ENCODE measurements around the gene C1QTNF3. TPM values are rescaled to one million over a fixed set of nuclear protein-coding genes. Genes with fewer than 3 reads are reported as not detected.
A peak's percentile ranks its signal among the peaks of the same experiment; 100 is the strongest.
"Not testable (repeated sequence)": the region's sequence is repeated elsewhere in the genome, so short reads cannot be mapped to it uniquely, and the experiment has no call there.

Gene C1QTNF3
- total and polyA plus RNA-seq, 11 donors = 0.20 to 11.6 (median 0.93) TPM

DNA sequence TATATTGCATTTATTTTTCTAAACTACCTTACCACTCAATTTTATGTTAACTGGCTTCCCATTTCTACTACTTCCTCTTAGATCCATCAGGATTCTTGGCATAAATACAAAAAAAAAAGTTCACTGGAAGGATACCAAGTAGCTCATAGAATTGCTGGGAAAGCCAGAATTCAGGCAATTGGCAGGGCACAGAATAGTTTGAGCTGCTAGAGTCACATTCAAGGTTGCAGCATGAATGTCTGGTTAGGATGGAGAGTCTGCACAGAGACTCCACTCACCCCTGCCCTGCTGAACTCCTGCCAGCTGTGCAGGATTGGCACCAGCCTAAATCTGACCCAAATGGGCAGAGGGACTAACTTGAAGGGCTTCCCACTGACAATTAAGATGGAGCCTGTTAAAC, 30.2 kb downstream of the C1QTNF3 start:
- Histone ChIP-seq H3K36me3 (no peaks in the 10 kb centered on the region), H3K4me3 (no peak overlapping the region), H3K4me1 (peaks cover 0 to 12% (median 4%) of the 10 kb centered on the region in 12 donors), H3K9me3 (no peaks in the 10 kb centered on the region), H3K27me3 (no peaks in the 10 kb centered on the region), H3K27ac (no peak overlapping the region)
- ATAC-seq = no peak
- TF ChIP-seq CTCF (IDR thresholded peaks at IDR 0.05) = no peak
- no peak for TF ChIP-seq POLR2A (IDR thresholded peaks at IDR 0.05)
- DNase-seq = no peak
- intact Hi-C loops (cut with DNase I) = no loop called here

GRCh38 chr5:34011536-34011935, 31.5 kb downstream of the C1QTNF3 start:
- Histone ChIP-seq H3K27ac (no peak overlapping the region), H3K27me3 (no peaks in the 10 kb centered on the region), H3K9me3 (no peaks in the 10 kb centered on the region), H3K4me1 (peaks cover 0 to 19% (median 12%) of the 10 kb centered on the region in 12 donors), H3K36me3 (no peaks in the 10 kb centered on the region), H3K4me3 (no peak overlapping the region)
- WGBS, 4 donors = 66 to 78% (median 70%) methylated on average over 4 of the region's 4 CpGs
- intact Hi-C loops (cut with DNase I) = no loop called here
- ATAC-seq (no peak), DNase-seq (no peak)
- no peak for TF ChIP-seq POLR2A (IDR thresholded peaks at IDR 0.05)
- TF ChIP-seq CTCF (IDR thresholded peaks at IDR 0.05) = no peak

DNA sequence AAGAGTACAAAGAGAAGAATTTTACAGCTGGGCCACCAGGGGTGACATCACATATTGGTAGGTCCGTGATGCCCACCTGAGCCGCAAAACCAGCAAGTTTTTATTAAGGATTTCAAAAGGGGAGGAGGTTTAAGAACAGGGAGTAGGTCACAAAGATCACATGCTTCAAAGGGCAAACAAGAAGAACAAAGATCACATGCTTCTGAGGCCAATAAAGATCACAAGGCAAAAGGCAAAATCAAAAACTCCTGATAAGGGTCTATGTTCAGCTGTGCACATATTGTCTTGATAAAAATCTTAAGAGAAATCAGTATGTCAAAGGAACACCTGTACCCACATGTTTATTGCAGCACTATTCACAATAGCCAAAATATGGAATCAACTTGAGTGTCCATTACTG, 32.9 kb downstream of the C1QTNF3 start:
- H3K9me3 ChIP-seq; H3K4me3 ChIP-seq; intact Hi-C loops (cut with DNase I); H3K36me3 ChIP-seq; H3K27me3 ChIP-seq; ATAC-seq; H3K27ac ChIP-seq; DNase-seq: not testable (repeated sequence)
- H3K4me1 ChIP-seq = peaks cover 0 to 25% (median 15%) of the 10 kb centered on the region in 12 donors
- WGBS, 4 donors = 84 to 97% (median 94%) methylated on average over 2 of the region's 2 CpGs

- DNase-seq (no peak), ATAC-seq (no peak)
- intact Hi-C loops (cut with DNase I) = loop anchor here in 2 of 10 donors (5.0 to 10.0 kb wide), 2 partner anchors 905 to 908 kb away; partner anchors contain the start of genes BRIX1 (in 2 of the 2) and RAD1 (in 2 of the 2)
- Histone ChIP-seq H3K4me3 (no peak overlapping the region), H3K27ac (no peak overlapping the region), H3K9me3 (no peaks in the 10 kb centered on the region), H3K36me3 (peaks cover 0 to 11% (median 8%) of the 10 kb centered on the region in 9 donors), H3K4me1 (peaks cover 0 to 25% (median 15%) of the 10 kb centered on the region in 12 donors), H3K27me3 (no peaks in the 10 kb centered on the region)
- TF ChIP-seq POLR2A (IDR thresholded peaks at IDR 0.05) (no peak), CTCF (IDR thresholded peaks at IDR 0.05) (no peak)
- WGBS, 4 donors = 52 to 96% (median 91%) methylated on average over 1 of the region's 1 CpG
Observed at GRCh38 chr5:34009610-34010009, 33.4 kb downstream of the C1QTNF3 start.

DNA sequence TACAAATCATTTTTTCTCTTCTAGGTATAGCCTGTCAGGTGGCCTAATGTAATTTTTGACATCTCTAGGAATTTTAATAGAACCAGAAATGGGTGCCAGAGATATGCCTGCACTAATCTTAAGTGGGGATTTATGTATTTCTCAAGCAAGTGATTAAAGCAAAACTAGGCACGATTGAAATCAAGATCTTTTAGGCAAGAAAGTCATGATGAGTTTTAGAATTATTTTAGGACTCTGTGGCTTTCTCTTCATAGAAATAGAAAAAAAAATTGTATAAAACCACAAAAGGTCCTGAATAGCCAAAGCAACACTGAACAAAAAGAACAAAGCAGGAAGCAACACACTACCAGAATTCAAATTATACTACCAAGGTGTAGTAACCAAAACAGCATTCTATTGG, 34.2 kb downstream of the C1QTNF3 start:
- 21 to 41% (median 31%) methylated on average over 1 of the region's 1 CpG for WGBS, 4 donors
- no peak for TF ChIP-seq CTCF (IDR thresholded peaks at IDR 0.05)
- no peak for TF ChIP-seq POLR2A (IDR thresholded peaks at IDR 0.05)
- Histone ChIP-seq H3K36me3 (peaks cover 0 to 20% (median 16%) of the 10 kb centered on the region in 9 donors), H3K27me3 (no peaks in the 10 kb centered on the region), H3K9me3 (no peaks in the 10 kb centered on the region), H3K27ac (peak overlapping the region; percentile 71 to 98 (median 94)), H3K4me1 (peaks cover 0 to 25% (median 15%) of the 10 kb centered on the region in 12 donors), H3K4me3 (peak overlapping the region in 11 of 12 donors; percentile 62 to 93 (median 75))
- intact Hi-C loops (cut with DNase I) = loop anchor here in 2 of 10 donors (5.0 to 10.0 kb wide), 2 partner anchors 906 to 908 kb away; partner anchors contain the start of genes BRIX1 (in 2 of the 2) and RAD1 (in 2 of the 2)
- DNase-seq = no peak
- no peak for ATAC-seq
